ENCODE measurements around the gene LTC4S. TPM values are rescaled to one million over a fixed set of nuclear protein-coding genes. Genes with fewer than 3 reads are reported as not detected.

LTC4S gene
- total RNA-seq, 4 donors from 2014 or later, result 7.5 to 8.8 (median 8.2) TPM; not detected in 1

GRCh38 chr5:179774442-179774841 lies 19.3 kb upstream of the LTC4S start:
- H3K27me3 ChIP-seq, result no peaks in the 10 kb centered on the region
- no peak for ATAC-seq
- no peak for TF ChIP-seq POLR2AphosphoS5 (IDR thresholded peaks at IDR 0.05)
- TF ChIP-seq, protein P1, sequence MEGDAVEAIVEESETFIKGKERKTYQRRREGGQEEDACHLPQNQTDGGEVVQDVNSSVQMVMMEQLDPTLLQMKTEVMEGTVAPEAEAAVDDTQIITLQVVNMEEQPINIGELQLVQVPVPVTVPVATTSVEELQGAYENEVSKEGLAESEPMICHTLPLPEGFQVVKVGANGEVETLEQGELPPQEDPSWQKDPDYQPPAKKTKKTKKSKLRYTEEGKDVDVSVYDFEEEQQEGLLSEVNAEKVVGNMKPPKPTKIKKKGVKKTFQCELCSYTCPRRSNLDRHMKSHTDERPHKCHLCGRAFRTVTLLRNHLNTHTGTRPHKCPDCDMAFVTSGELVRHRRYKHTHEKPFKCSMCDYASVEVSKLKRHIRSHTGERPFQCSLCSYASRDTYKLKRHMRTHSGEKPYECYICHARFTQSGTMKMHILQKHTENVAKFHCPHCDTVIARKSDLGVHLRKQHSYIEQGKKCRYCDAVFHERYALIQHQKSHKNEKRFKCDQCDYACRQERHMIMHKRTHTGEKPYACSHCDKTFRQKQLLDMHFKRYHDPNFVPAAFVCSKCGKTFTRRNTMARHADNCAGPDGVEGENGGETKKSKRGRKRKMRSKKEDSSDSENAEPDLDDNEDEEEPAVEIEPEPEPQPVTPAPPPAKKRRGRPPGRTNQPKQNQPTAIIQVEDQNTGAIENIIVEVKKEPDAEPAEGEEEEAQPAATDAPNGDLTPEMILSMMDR (IDR thresholded peaks at IDR 0.05), result no peak
- no peak for TF ChIP-seq POLR2A (IDR thresholded peaks at IDR 0.05)
- no peak for TF ChIP-seq EP300 (IDR thresholded peaks at IDR 0.05)
- H3K4me1 ChIP-seq, result peaks cover 0 to 2% (median 0%) of the 10 kb centered on the region in 3 donors
- WGBS, 2 donors (ENCODE audit: low coverage in 1 of 2), result 98% methylated on average over 8 of the region's 12 CpGs; no CpG with 5 or more reads in 1 of the 2 donors
- H3K27ac ChIP-seq, result no peak overlapping the region
- H3K36me3 ChIP-seq, result peaks cover 0 to 95% of the 10 kb centered on the region in 2 donors
- no peak overlapping the region for H3K4me3 ChIP-seq
- no peaks in the 10 kb centered on the region for H3K9me3 ChIP-seq

GRCh38 chr5:179776411-179776938 lies 17.3 kb upstream of the LTC4S start:
- WGBS, 2 donors (ENCODE audit: low coverage in 1 of 2), result 88 to 100% methylated on average over 2 to 3 of the region's 11 CpGs
- TF ChIP-seq, protein P1 (IDR thresholded peaks at IDR 0.05), result no peak
- TF ChIP-seq EP300 (IDR thresholded peaks at IDR 0.05) (no peak), POLR2AphosphoS5 (IDR thresholded peaks at IDR 0.05) (no peak), POLR2A (IDR thresholded peaks at IDR 0.05) (no peak)
- H3K27ac ChIP-seq, result no peak overlapping the region
- no peaks in the 10 kb centered on the region for H3K27me3 ChIP-seq
- no peak for ATAC-seq
- no peak overlapping the region for H3K4me3 ChIP-seq
- no peaks in the 10 kb centered on the region for H3K4me1 ChIP-seq
- H3K36me3 ChIP-seq, result peaks cover 0 to 88% of the 10 kb centered on the region in 2 donors
- H3K9me3 ChIP-seq, result no peaks in the 10 kb centered on the region

DNA sequence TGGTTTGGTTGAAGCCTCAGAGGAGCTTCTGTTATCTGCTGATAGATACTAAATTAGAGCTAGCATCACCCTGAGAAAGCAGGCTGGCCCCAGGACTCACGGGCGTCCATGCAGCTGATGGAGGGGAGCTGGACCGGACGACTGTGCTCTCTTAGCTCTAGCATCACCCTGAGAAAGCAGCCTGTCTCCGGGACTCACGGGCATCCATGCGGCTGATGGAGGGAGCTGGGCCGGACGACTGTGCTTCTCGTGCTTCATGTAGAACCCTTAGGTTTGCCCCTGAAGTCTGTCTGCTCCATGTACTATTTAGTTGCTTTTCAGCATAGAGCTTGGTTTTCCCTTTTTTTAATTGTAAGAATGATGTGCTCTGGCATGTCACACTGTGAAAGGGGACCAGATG lies 16.3 kb upstream of the LTC4S start:
- no peaks in the 10 kb centered on the region for H3K27me3 ChIP-seq
- peaks cover 0 to 79% of the 10 kb centered on the region in 2 donors for H3K36me3 ChIP-seq
- 67 to 100% methylated on average over 1 of the region's 10 CpGs for WGBS, 2 donors (ENCODE audit: low coverage in 1 of 2)
- ATAC-seq, result no peak
- TF ChIP-seq, protein P1 (IDR thresholded peaks at IDR 0.05), result no peak
- TF ChIP-seq POLR2AphosphoS5 (IDR thresholded peaks at IDR 0.05) (no peak), EP300 (IDR thresholded peaks at IDR 0.05) (no peak), POLR2A (IDR thresholded peaks at IDR 0.05) (no peak)
- H3K27ac ChIP-seq, result no peak overlapping the region
- H3K4me1 ChIP-seq, result no peaks in the 10 kb centered on the region
- H3K4me3 ChIP-seq, result no peak overlapping the region
- H3K9me3 ChIP-seq, result no peaks in the 10 kb centered on the region

DNA sequence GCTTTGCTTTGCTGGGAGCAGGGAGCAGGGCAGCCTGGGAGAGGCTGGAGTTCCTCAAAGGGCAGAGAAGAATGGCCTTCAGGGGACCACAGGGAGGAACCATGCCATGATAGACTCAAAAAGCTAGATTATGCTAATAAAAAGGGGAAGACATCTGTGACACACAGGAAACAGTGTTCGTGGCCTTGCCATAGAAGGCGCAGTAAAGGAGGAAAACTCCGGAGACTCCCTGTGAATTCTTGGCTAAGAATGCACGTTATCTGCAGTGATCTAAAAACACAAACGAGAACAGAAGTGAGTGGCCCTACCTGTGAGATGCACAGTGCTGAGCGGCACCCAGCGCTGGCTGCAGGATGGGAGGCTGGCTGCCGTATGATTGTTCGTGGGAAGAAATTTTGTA lies 15.9 kb upstream of the LTC4S start:
- WGBS, 2 donors (ENCODE audit: low coverage in 1 of 2), result 60 to 85% methylated on average over 1 to 5 of the region's 9 CpGs
- no peak for ATAC-seq
- peaks cover 0 to 74% of the 10 kb centered on the region in 2 donors for H3K36me3 ChIP-seq

DNA sequence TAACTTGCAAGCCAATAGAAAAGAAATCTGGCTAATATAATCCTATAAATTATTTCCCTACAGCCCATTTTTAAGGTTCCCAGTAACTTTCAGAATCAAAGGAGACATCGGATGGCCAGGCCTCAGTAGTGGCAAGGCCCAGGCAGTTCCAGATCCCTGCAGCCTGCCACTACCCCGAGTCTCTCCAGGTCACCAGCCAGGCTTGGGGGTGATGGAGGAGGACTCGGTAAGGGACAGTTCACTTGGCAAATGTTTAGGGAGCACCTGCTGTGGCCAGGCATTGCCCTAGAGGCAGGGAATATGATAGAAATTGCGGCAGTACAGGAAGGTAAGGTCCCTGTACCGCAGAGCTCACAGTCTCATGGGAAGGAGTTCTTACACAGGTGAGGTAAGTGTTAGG lies 15.2 kb upstream of the LTC4S start:
- H3K27ac ChIP-seq, result no peak overlapping the region
- H3K27me3 ChIP-seq, result no peaks in the 10 kb centered on the region
- H3K9me3 ChIP-seq, result no peaks in the 10 kb centered on the region
- WGBS, 2 donors (ENCODE audit: low coverage in 1 of 2), result 56 to 82% methylated on average over 2 to 4 of the region's 5 CpGs
- TF ChIP-seq POLR2A (IDR thresholded peaks at IDR 0.05), result no peak
- TF ChIP-seq, protein P1 (IDR thresholded peaks at IDR 0.05), result no peak
- no peak for TF ChIP-seq EP300 (IDR thresholded peaks at IDR 0.05)
- TF ChIP-seq POLR2AphosphoS5 (IDR thresholded peaks at IDR 0.05), result no peak
- H3K4me3 ChIP-seq, result no peak overlapping the region
- H3K36me3 ChIP-seq, result peaks cover 0 to 67% of the 10 kb centered on the region in 2 donors
- ATAC-seq, result no peak
- H3K4me1 ChIP-seq, result no peaks in the 10 kb centered on the region

More for the DNA sequence above, 15.9 kb upstream of the LTC4S start:
- H3K4me3 ChIP-seq, result no peak overlapping the region
- H3K4me1 ChIP-seq, result no peaks in the 10 kb centered on the region
- TF ChIP-seq POLR2A (IDR thresholded peaks at IDR 0.05), result no peak
- TF ChIP-seq, protein P1 (IDR thresholded peaks at IDR 0.05), result no peak
- no peaks in the 10 kb centered on the region for H3K27me3 ChIP-seq
- H3K9me3 ChIP-seq, result no peaks in the 10 kb centered on the region
- H3K27ac ChIP-seq, result no peak overlapping the region
